Measurements from ENCODE around the gene RENBP.
A peak's percentile ranks its signal among the peaks of the same experiment; 100 is the strongest.

The RENBP gene

GRCh38 chrX:153913211-153913610 is 31.2 kb downstream of the RENBP start:
- no peak for DNase-seq

DNA sequence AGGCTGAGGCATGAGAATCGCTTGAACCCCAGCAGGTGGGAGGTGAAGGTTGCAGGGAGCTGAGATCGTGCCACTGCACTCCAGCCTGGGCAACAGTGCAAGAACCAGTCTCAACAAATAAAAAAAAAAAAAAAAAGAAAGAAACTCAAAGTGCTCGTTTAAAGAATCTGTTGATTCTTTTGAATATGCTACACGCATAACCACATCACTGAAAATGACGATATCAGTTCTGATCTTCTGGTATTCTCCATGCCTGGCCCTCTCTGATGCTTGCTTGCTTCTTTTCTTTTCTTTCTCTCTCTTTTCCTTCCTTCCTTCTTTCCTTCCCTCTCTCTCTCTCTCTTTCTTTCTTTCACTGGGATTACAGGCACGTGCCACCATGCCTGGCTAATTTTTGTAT is 32.6 kb downstream of the RENBP start:
- DNase-seq: no peak

DNA sequence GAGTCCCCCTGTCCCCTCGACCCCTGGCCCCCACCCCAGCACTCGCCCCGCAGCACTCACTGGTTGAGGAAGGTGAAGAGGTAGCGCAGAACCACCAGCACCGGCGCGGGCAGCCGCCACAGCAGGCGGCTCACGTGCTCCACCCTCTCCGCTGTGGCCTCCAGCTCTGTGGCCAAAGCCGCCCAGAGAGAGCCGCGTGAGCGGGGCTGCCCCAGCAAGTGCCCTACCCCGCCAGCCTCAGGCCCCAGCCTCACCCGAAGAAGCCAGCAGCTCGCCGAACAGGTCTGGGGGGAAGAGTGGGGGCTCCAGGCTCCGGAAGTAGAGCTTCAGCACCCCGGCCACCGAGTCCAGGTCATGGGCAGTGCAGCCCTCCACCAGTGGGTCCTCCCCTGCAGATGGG is 34.0 kb downstream of the RENBP start:
- DNase-seq: no peak

GRCh38 chrX:153909980-153910360 is 34.5 kb downstream of the RENBP start:
- no peak for DNase-seq

DNA sequence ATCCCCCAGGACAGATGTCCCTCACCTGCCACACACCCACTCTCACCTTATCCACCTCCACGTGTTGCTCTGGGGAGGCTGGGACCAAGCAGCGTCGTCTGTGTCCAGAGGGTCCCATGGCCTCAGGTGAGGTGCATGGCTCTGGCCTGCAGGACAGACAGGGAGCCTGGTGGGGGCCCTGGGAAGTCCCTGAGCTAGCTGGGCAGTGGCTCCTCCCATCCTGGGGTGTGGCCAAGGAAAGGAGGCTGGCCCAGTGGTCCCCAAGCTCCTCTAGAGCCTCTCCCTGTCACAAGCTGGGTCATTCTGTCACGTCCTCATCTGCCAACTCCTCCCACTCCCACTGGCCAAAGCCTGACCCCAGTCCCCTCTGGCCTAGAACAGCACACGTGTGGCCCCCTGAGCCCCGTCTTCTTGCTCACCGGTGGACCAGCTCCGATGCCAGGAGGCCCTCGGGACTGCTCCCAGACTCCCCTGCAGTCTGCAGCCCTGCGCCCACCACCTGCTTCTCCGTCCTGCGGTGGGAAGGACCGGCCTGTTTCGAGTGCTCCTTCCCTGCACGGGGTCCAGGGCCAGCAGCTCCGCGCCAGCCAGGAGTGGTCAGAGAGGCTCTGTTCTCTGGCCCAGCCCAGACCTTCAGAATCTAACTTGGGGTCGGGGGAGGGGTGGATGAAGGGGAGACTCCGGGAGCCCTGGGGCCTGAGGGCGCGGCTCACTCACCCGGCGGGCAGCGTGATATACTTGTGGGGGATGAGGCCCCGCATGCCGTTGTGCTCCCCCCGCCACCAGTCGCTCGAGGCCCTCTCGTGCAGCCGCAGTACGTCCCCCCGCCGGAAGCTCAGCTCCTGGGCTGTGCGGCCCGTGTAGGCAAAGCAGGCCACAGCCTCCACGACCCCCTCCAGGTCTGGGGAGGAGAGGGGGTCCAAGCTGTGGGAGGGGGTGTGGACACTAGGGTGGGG is 35.1 kb downstream of the RENBP start:
- peak; percentile 29 for DNase-seq

DNA sequence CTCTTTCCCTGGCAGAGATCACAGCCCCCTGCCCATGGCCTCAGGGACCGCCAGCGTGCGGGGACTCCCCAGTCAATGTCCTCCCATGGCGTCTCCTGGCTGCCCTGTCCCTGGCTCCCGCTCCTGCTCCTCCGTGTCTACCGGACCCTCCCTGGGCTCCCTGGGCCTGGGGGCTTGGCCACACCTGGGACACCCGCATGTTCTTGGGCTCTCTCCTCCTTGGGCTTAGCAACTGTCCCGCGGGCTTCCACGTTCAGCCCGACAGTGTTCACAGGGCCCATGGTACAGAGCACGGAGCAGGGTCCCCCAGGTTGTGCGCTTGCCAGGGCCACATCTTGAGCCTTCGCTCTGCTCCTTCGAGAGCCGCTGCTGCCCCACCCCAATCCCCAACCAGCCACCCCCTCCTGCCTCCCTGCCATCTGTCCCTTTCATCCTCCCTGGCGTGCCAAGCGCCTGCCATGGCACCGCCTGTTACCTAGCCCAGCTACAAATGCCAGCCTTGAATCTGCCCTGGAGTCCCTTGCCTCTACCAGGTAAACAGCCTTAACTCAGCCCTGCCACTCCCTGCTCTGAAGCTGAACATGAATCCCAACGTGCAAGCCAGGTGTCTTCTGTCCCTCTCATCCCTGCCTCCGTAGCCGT is 36.1 kb downstream of the RENBP start:
- DNase-seq: no peak

DNA sequence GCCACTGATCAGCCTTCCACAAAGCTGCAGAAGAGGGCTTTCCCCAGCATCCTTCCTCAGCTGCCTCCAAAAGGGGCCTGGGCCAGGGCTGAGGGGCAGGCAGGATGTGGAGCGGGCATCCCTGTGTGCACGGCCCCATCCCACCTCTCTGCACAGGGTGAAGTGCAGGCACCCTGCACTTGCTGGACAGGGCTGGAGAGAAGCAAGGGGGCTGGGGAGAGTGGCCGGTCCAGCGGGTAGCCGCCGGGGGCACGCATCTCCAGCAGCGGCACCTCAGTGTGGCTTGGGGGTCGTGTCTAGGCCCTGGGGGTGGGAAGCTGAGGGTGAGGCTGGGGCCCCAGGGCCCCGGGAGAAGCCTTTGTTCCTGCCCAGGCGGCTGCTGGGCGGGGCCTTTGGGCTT is 37.0 kb downstream of the RENBP start:
- no peak for DNase-seq

DNA sequence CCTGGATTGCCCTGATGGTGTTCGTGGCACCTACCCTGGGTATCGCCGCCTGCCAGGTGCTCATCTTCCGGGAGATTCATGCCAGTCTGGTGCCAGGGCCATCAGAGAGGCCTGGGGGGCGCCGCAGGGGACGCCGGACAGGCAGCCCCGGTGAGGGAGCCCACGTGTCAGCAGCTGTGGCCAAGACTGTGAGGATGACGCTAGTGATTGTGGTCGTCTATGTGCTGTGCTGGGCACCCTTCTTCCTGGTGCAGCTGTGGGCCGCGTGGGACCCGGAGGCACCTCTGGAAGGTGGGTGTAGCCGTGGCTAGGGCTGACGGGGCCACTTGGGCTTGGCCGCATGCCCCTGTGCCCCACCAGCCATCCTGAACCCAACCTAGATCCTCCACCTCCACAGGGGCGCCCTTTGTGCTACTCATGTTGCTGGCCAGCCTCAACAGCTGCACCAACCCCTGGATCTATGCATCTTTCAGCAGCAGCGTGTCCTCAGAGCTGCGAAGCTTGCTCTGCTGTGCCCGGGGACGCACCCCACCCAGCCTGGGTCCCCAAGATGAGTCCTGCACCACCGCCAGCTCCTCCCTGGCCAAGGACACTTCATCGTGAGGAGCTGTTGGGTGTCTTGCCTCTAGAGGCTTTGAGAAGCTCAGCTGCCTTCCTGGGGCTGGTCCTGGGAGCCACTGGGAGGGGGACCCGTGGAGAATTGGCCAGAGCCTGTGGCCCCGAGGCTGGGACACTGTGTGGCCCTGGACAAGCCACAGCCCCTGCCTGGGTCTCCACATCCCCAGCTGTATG is 38.1 kb downstream of the RENBP start:
- DNase-seq: no peak

GRCh38 chrX:153905481-153906095 is 38.9 kb downstream of the RENBP start:
- no peak for DNase-seq

DNA sequence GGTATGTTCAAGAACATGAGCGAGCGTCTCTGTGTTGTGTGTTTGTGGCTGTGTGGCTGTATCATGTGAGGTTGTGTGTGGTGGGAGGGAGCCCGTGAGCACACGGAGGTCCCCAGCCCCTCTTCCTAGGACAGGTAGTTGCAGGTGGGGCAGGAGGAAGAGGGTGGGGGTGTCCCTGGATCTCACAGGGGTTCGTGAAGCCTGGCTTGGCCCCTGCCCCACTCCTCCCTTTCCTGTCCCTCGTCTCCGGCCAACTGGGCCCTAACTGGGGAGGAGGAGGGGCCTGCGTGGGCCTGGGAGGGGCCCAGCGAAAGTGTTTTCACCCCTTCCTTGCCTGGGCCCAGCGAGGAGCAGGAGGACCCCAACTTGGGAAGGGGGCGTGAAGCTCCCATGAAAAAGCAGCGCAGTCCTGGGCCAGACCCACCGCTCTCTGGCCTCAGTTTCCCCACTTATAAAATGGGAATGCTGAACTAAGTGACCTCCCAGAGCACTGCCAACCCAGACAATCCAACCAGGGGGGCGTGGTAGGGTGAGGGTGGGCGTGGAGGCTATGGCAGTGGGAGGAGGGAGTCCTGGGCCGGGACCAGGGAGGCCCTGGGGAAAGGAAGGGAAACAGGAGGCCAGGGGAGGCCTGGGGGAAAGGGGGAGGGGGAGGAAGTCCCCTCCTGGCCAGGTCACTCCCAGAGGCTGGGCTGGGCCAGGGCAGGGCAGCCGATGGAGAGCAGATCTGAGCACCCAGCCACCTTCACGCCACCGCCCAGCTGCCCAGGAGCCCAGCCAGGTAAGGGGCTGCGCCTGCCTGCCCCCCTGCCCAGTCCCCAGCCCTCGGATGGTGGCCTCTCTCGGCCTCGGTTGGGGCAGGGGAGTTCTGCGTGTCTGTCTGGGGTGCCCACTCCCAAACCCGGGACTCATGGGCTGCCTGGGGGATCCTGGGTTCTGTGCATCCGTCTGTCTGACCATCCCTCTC is 40.2 kb downstream of the RENBP start, which contains the start of gene AVPR2:
AVPR2 (plus strand) TSS at position 683 of the 967 bp plus-strand sequence. CDS start 473 bp downstream, outside the sequence.
- peak in 1 of 2 experiments; percentile 7 for DNase-seq

- DNase-seq: no peak
Observed at GRCh38 chrX:153903238-153903980, 41.0 kb downstream of the RENBP start.

GRCh38 chrX:153902385-153902784 is 42.1 kb downstream of the RENBP start:
- DNase-seq: no peak

GRCh38 chrX:153901753-153902140 is 42.7 kb downstream of the RENBP start:
- no peak for DNase-seq

GRCh38 chrX:153900831-153901752 is 43.4 kb downstream of the RENBP start:
- DNase-seq: peak; percentile 50 to 60

DNA sequence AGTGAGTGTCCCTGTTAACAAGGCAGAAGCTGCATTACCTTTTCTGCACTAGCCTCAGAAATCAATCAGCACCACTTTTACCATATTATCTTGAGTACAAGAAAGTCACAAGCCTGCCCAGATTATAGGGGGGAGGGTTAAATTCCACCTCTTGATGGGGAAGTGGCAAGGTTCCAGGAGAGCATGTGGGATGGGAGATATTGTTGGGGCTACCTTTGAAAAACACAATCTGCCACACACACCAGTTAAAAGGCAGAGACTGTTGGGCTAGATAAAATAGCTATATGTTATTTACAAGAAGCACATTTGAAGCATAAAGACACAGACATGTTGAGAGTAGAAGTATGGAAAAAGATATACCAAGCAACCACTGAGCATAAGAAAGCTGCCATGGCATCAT is 46.5 kb downstream of the RENBP start:
- DNase-seq: no peak

DNA sequence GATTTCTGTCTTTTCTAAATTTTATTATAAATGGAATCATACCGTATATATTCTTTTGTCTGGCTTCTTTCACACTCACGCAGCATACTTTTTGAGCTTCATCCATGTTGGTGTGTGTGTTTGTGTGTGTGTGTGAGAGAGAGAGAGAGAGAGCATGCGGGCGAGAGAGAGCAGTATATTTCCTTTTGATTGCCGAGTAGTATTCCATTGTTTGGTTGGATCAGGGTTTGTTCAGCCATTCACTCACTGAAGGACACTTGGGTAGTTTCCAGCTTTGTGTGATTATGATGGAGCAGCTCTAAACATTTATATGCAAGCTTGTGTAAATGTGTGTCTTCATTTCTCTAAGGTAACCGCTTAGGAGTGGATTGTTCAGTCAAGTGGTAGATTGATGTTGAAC is 55.3 kb downstream of the RENBP start:
- DNase-seq: no peak

DNA sequence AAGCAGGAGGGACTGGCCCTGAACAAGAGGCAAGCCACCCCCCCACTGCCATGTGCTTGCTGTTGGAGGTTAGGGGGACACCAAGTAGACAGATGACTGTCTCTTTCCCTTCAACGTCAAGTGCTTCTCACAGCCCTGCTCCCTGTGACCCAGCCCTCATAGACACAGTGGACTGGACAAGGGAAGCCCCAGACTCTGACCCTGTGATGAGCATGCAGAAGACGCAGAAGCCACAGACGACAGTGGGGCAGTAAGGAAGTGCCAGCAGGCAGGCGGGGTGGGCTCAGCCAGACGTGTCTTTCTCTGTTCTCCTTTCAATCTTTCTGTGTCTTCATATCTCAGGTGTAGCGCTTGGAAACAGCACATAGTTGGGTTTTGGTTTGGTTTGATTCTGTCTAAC is 56.1 kb downstream of the RENBP start:
- no peak for DNase-seq

DNA sequence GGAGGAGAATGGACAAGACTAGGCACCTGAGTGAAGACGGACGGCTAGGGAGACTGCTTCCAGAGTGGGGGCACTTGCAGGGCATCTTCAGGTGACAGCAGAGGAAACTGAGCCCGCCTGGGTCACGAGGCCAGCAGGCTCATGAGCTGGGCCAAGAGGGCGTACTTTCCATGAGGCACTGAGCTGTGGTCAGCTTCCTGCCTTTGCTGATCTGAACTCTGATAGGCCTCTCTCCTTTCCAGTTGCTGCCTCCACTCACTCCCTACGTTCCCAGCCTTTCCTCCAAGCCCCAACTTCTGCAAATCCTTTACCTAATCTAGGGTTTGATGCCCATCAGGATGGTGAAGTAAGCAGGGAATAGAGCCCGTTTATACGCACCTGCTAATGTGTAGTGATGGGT is 57.1 kb downstream of the RENBP start:
- DNase-seq: no peak

DNA sequence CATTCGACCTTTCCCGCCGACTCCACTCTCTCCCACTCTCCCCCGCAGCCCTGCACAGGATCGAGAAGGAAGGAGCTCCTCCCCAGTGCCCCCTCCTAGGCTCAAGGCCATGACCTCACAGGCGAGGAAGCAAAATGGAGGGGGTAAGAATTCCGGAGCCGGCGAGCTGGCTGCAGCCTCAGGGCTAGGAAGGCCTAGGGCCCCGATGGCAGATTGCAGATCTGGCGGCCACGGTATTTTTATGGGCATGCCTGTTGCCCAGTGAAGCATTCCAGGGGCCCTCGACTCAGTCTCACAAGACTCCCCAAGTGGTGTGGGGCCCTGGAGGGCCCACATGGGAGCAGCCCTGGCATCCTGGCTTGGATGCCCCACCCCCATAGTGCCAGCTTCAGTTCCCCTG is 57.5 kb downstream of the RENBP start:
- DNase-seq: no peak

Data from activated CD4-positive, alpha-beta T cell treated with anti-CD3 and anti-CD28 coated beads, Interleukin-2, amount 50 U/mL, for 48 hours (primary cell).